GM18526 (cell line): Measurements from ENCODE around the gene TUBAL3.

ENCODE experiments used
- POLR2A ChIP-seq: IDR thresholded peaks from 3 replicates; pipeline ENCODE4 v1.6.1; 2011; ENCODE audit not compliant: insufficient read length; ENCODE audit errors: extremely low read depth

TUBAL3 gene

GRCh38 chr10:5440206-5440605, 35.6 kb upstream of the TUBAL3 start:
- TF ChIP-seq POLR2A, result no peak

- TF ChIP-seq POLR2A, result no peak
Observed at GRCh38 chr10:5435328-5435727, 30.7 kb upstream of the TUBAL3 start.

- TF ChIP-seq POLR2A, result no peak
Observed at GRCh38 chr10:5434017-5434753, 29.6 kb upstream of the TUBAL3 start.

DNA sequence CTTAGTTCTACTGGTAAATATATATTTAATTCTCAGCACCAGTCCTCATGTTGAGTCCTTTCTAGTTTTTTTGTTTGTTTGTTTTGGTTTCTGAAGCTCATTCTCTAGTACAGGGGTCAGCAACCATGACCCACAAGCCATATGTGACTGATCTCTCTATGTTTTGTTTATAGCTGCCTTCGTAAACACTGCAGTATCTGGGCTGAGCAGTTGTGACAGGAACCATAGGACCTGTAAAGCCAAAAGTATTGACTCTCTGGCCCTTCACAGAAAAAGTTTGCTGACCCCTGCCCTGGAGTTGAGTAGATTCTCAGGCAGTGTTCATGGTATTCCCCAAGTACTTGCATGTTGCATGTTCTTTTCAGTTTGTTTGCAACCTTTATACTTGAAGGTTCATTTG, 28.6 kb upstream of the TUBAL3 start:
- TF ChIP-seq POLR2A, result no peak

DNA sequence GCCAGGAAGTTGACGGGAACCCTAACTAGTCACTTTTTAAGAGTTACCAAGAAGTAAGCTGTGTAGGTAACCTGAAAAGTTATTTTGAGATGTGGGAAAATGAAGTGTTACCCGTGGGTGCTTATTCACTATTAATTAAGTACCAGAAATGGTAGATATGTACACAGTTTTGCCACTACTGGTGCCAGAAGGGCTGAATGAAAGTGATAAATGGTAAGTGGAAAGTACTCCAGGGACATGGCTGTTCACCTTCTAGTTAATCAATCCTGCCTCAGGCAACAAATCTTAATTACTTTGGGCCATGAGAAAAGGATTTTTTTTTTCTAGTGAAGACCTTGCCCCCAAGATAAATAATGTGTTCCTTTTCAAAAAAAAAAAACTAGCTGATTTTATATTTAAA, 23.5 kb upstream of the TUBAL3 start:
- no peak for TF ChIP-seq POLR2A

- no peak for TF ChIP-seq POLR2A
Observed at GRCh38 chr10:5424751-5425150, 20.1 kb upstream of the TUBAL3 start.

DNA sequence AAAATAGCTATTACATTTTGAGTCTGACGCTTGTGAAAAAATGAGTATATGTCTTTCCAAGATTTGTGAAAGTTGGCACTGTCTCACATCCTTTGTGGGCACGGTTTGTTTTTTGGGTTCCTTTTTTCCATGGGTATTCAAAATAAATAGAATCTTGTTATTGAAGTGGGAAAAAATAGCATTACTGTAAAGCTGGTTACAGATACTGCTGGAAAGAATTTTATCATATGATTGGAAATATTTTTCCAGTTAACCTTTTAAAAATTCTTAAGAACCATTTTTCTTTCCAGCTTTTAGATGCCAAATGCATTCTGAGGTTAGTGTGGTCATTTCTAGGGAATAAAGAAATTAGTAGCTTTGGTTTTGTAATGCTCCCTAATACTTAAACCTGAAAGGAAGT, 19.1 kb upstream of the TUBAL3 start:
- TF ChIP-seq POLR2A, result no peak

- TF ChIP-seq POLR2A, result no peak
Observed at GRCh38 chr10:5419466-5420094, 15.0 kb upstream of the TUBAL3 start.

DNA sequence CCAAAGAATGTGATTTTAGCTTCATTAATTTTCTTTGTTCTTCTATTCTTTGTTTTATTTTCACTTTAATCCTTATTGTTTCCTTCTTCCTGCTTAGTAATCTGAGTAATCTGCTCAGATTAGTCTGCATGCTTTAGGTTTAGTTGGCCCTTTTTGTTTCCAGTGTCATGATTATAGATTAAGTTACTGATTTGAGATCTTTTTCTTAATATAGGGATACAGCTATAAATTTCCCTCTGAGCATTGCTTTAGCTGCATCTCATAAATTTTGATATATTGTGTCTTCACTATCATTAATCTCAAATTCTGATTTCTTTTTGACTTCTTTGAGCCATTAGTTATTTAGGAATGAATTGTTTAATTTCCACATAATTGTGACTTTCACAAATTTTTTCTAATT, 14.0 kb upstream of the TUBAL3 start:
- no peak for TF ChIP-seq POLR2A

DNA sequence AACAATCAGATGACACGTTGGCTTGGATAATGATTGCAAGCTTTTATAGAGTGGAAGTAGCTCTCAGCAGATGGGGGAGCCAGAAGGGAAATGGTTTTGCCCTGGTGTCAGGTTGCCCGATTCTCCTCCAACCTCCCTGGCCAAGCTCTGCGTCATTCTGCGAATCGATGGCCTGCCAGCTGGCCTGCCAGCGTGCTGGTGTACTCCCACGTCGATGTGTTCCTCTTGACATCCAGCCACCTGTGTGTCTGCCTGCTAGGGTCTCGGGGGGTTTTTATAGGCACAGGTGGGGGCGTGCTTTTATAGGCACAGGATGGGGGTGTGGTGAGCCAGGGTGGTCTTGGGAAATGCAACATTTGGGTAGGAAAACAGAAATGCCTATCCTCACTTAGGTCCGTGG, 12.4 kb upstream of the TUBAL3 start:
- no peak for TF ChIP-seq POLR2A

- TF ChIP-seq POLR2A, result no peak
Observed at GRCh38 chr10:5413012-5413938, 8.6 kb upstream of the TUBAL3 start.

DNA sequence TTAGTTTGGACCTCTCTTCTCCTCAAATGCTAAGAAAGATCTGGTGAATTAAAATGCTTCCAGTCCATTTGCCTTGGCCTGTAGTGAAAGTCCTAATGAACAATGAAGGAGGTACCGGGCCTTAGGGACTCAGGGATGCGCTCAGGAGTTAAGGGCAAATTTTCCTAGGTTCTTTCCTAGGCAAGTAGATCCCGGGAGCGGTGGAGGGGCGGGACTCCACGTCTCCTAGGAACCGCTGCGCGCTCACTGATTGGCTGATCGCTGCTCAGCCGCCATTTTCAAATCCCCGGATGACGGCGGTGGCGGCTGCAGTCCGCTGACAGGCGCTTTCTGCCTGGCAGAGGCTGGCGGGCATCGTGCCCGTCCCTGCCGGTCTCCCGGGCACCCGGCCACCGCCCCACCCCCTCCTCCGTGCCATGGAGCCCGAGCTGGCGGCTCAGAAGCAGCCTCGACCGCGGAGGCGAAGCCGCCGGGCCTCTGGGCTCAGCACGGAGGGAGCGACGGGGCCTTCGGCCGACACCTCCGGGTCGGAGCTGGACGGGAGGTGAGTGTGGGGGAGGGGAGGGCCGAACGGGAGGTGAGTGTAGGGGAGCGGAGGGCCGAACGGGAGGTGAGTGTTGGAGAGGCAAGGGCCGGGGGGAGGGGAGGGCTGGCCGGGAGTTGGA, 7.8 kb upstream of the TUBAL3 start, which contains the start of gene NET1:
Gene NET1 (plus strand): TSS at position 281 of the 665 bp plus-strand sequence. CDS start 136 bp downstream, at position 417.
- peak; percentile 49 for TF ChIP-seq POLR2A

DNA sequence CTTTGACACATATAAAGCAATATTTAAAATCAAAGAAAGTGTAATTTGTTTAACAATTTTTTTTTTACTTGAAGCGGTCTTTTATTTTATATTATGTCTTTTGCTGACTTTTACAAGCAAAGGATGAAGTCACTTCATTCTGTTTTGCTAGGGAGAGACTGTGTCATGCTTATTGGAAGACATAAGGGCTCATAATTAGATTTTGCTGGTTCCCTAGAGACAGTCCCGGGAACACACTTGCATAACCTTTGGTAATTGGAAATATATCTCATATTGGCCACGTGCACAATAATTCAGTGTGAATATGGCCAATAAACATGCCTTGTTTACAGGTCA, 7.3 kb upstream of the TUBAL3 start:
- TF ChIP-seq POLR2A, result no peak

DNA sequence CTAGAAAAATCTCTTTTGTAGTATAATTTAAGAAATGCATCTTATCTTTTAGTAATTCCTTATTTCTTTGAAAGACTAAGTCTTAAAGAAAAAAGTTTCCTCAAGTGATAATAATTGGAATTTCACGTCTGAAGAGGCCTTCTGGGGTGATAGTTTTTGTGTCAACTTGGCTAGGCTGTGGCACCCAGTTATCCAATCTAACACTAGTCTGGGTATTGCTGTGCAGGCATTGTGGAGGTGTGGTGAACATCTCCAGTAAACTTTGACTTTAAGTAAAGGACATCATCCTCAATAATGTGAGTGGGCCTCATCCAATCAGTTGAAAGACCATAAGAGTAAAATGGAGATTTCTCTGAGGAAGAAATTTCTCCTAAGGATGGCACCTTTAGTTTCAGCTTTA, 2.3 kb upstream of the TUBAL3 start:
- no peak for TF ChIP-seq POLR2A

DNA sequence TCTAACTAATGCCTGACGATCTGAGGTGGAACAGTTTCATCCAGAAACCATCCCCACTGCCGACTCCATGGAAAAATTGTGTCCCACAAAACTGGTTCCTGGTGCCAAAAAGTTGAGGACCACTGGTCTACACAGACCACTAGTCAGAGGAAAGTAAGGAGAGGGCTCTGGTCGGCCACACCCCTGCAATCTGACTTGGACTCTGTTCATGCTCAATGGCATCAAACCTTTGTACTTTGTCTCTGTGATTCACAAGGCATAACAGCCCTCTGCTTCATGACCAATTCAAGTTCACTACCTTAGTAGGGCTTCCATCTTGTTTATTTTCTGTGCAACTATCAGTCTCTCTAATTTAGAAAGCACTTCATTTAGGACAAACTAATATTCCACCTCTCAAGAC, 1.8 kb downstream of the TUBAL3 start:
- no peak for TF ChIP-seq POLR2A
